Chondrocyte (in vitro differentiated cells): ENCODE data around the gene FHIT. TPM values are rescaled to one million over a fixed set of nuclear protein-coding genes. Genes with fewer than 3 reads are reported as not detected.

Source experiments
- DNase-seq: peaks from one replicate; pipeline ENCODE4 v3.0.0; 2021; ENCODE audit warnings: mixed read lengths, low spot score
- H3K27ac Mint-ChIP-seq: one replicate; pipeline ENCODE4 v1.8.0; 2021; ENCODE audit warnings: mild to moderate bottlenecking, moderate library complexity, mixed read lengths; ENCODE audit not compliant: unreplicated experiment
- H3K27me3 Mint-ChIP-seq: 2 replicates; pipeline ENCODE4 v1.8.0; 2021; ENCODE audit warnings: low read depth, mixed read lengths
- H3K36me3 Mint-ChIP-seq: 2 replicates; pipeline ENCODE4 v1.8.0; 2021; ENCODE audit warnings: low read depth, mixed read lengths
- H3K4me1 Mint-ChIP-seq: 2 replicates; pipeline ENCODE4 v1.8.0; 2021; ENCODE audit warnings: low read depth, mild to moderate bottlenecking, mixed read lengths
- H3K4me3 Mint-ChIP-seq: one replicate; pipeline ENCODE4 v1.8.0; 2021; ENCODE audit warnings: mild to moderate bottlenecking, moderate library complexity, mixed read lengths; ENCODE audit not compliant: unreplicated experiment
- H3K9me3 Mint-ChIP-seq: 2 replicates; pipeline ENCODE4 v1.8.0; 2021; ENCODE audit warnings: low read depth, mixed read lengths
- CTCF ChIP-seq: fragments of 200-600 bp; sonication (generic); IDR thresholded peaks from 2 replicates; pipeline ENCODE4 v1.5.0; 2021; ENCODE audit warnings: antibody characterized with exemption, mild to moderate bottlenecking, moderate library complexity
- total RNA-seq: library from RNA; stranded (reverse); gene quantifications from 3 replicates; pipeline ENCODE4 v1.2.1, GENCODE V29; 2021

Gene FHIT
- total RNA-seq, 1 donor from 2014 or later, result 3.8 TPM

GRCh38 chr3:60126511-60127304 lies 1124.5 kb downstream of the FHIT start:
- Mint-ChIP-seq H3K4me3 (no peak overlapping the region), H3K9me3 (peaks cover 2% of the 10 kb centered on the region), H3K4me1 (peaks cover 14% of the 10 kb centered on the region), H3K27me3 (no peaks in the 10 kb centered on the region), H3K36me3 (peaks cover 1% of the 10 kb centered on the region), H3K27ac (no peak overlapping the region)
- no peak for DNase-seq
- TF ChIP-seq CTCF, result no peak

GRCh38 chr3:60125686-60126085 lies 1125.6 kb downstream of the FHIT start:
- Mint-ChIP-seq H3K36me3 (no peaks in the 10 kb centered on the region), H3K27me3 (no peaks in the 10 kb centered on the region), H3K4me1 (peaks cover 17% of the 10 kb centered on the region), H3K4me3 (no peak overlapping the region), H3K27ac (no peak overlapping the region), H3K9me3 (peaks cover 2% of the 10 kb centered on the region)
- TF ChIP-seq CTCF, result no peak
- DNase-seq, result no peak

- no peak overlapping the region for H3K4me3 Mint-ChIP-seq
- no peaks in the 10 kb centered on the region for H3K36me3 Mint-ChIP-seq
- no peak for DNase-seq
- no peaks in the 10 kb centered on the region for H3K27me3 Mint-ChIP-seq
- no peak for TF ChIP-seq CTCF
- no peaks in the 10 kb centered on the region for H3K9me3 Mint-ChIP-seq
- peaks cover 17% of the 10 kb centered on the region for H3K4me1 Mint-ChIP-seq
- H3K27ac Mint-ChIP-seq, result no peak overlapping the region
Observed at GRCh38 chr3:60120245-60120644, 1131.0 kb downstream of the FHIT start.

- Mint-ChIP-seq H3K27ac (no peak overlapping the region), H3K27me3 (no peaks in the 10 kb centered on the region), H3K36me3 (no peaks in the 10 kb centered on the region), H3K4me1 (no peaks in the 10 kb centered on the region), H3K4me3 (no peak overlapping the region), H3K9me3 (no peaks in the 10 kb centered on the region)
- DNase-seq, result no peak
- TF ChIP-seq CTCF, result no peak
Observed at GRCh38 chr3:60114191-60114590, 1137.1 kb downstream of the FHIT start.

GRCh38 chr3:60107275-60107674 lies 1144.0 kb downstream of the FHIT start:
- H3K27ac Mint-ChIP-seq, result no peak overlapping the region
- no peaks in the 10 kb centered on the region for H3K36me3 Mint-ChIP-seq
- no peaks in the 10 kb centered on the region for H3K9me3 Mint-ChIP-seq
- peaks cover 4% of the 10 kb centered on the region for H3K4me1 Mint-ChIP-seq
- DNase-seq, result no peak
- H3K4me3 Mint-ChIP-seq, result no peak overlapping the region
- no peaks in the 10 kb centered on the region for H3K27me3 Mint-ChIP-seq
- no peak for TF ChIP-seq CTCF
